Ureter (tissue), 1 donor: ENCODE measurements around the gene ITGA5. TPM values are rescaled to one million over a fixed set of nuclear protein-coding genes. Genes with fewer than 3 reads are reported as not detected.

Source experiments
- DNase-seq: peaks from one replicate; pipeline ENCODE4 v3.0.0-alpha.2; 2020; ENCODE audit warnings: low spot score
- total RNA-seq: library from RNA; stranded (reverse); gene quantifications from one replicate; pipeline ENCODE4 v1.2.4, GENCODE V29; 2023
- donor health status: DM: yes; HTN: yes; CAD: no.

ITGA5 gene
- total RNA-seq, 1 donor from 2014 or later: 117 TPM

- DNase-seq: no peak
These were observed 29.9 kb downstream of the ITGA5 start for GRCh38 chr12:54389134-54389508.

DNA sequence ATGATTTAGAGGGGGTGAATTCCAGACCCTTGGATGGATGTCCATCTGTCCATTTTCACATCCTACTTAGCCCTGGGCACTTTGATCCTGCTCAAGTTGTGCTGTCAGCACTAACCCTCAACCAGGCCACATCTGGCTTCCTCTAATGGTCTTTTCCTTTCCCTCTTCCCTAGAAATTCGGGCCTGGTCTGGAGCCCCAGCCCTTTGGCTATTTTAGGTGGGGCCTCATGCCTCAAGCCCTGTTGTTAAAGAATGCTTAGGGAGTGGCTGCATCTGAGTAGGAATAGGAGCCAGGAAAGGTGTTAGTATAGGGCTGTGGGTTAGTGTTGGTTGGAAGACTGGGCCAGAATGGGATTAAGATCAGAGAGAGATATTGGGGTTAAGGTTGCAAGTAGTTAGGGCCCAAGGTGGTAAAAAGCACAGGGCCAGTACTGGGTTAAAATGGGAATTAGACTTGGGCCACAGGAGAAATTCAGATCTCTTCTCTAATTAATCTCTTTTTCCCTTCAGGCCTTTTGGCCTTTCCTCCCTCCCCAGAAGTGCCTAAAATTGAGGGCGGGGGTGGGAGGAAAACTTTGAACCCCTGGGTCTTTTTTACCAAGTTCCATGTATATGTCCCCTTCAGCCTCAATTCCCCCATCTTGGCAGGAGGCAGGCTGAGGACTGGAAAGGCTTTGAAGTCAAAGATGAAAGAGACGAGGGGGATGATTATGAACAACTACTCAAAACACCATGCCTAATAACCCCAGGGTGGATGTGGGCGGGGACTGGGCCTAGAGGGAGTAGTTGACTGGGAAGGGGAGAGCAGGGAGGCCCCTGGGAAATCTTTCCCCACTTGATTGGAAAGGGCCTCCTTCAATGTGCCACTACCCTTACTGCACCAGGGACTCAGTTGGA, 30.6 kb downstream of the ITGA5 start:
- no peak for DNase-seq

DNA sequence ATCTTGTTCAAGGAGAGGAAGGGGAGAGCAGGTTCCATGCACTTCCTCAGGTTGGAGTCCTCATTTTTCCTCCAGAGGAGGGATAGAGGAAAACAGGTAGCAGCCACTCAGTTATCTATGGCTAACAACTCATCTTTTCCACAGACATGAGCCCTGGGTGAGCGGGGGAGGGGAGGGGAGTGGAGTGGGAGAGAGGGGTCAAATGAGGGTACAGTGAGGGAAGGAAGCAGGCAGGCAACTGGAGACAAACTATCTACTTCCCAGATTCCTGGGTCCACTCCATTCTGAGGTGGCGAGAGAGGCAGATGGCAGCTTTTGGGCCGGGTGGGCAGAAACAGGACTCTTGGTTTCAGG, 32.0 kb downstream of the ITGA5 start:
- DNase-seq: no peak

DNA sequence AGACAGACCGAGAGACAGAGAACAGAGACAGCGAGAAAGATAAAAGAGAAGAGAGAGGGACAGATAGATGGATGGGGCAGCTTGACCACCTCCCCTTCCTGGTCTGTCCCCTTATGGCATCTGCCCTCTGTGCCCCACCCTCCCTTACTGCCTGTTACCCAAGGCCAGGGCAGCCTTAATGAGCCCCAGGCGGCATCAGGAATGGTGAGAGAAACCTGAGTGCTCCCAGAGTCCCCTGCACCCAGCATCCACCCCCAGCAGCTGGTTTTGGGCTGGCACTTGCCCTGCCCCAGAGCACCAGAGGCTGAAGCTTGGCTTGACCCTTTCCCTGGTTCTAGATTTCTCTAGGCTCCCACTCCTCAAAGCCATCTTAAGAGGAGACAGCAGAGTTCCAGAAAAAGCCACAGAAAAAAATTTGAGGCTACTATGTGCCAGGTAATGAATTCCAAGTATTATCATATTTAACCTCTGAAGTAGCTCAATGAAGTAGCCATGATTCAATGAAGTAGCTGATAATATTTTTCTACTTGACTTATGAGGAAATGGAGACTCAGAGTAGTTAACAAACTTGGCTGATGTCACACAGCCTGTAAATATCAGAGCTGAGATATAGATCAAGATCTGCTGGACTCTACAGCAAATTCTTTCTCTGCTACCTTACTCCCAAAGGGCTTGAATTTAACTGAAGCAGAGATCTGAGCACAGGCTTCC, 32.5 kb downstream of the ITGA5 start:
- DNase-seq: no peak

DNA sequence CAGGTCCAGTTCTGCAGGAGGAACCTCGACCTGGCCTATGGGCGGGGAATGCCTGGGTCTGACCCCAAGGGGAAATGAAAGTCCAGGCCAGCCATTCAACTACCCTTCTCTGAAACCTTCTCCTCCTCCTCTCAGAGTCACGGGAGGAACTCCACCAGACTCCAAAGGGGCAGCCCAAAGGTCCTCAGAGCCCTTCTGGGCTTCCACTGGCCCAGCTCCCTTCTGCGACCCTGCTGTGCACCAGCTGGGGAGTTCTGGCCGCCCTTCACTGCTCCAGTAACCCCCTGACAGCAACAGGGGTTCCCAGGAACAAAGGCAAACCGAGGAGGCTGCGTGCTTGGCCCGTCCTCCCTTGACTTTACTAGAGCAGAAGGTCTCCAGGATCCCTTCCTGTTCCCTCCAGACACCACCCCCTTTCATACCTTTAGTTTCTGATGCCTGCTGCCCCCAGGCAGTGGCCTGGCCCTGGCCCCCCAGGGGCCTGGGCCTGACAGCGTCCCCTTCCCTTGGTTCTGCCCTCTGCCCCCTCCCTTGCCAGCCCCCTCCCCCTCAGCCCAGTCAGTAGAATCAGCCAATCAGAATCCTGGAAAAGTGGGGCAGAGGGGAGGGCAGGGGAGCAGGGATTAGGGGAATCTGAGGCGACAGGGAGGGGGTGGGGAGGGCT, 33.7 kb downstream of the ITGA5 start:
- DNase-seq: no peak

- DNase-seq: no peak
These were observed 34.5 kb downstream of the ITGA5 start, which contains the start of gene ZNF385A for GRCh38 chr12:54384591-54385041. Gene ZNF385A, minus strand, starts transcription at chr12:54384733. Its CDS starts 219 bp downstream, at chr12:54384514.

GRCh38 chr12:54383041-54383609, 35.9 kb downstream of the ITGA5 start:
- DNase-seq: no peak

DNA sequence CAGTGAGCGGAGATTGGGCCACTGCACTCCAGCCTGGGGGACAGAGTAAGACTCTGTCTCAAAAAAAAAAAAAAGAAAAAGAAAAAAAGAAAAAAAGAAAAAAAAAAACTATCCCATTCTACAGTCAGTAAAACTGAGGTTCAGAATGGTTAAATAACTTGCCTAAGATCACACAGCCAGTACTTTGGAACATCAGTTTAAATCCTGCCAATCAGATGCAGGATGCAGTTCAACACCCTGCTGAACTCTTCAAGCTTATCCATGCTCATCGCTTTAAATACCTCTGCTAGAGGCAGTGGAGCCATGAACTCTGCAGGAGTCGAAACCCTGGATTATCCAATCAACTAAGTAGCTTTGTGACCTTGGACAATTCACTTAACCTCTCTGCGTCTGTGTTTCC, 37.9 kb downstream of the ITGA5 start:
- DNase-seq: no peak

DNA sequence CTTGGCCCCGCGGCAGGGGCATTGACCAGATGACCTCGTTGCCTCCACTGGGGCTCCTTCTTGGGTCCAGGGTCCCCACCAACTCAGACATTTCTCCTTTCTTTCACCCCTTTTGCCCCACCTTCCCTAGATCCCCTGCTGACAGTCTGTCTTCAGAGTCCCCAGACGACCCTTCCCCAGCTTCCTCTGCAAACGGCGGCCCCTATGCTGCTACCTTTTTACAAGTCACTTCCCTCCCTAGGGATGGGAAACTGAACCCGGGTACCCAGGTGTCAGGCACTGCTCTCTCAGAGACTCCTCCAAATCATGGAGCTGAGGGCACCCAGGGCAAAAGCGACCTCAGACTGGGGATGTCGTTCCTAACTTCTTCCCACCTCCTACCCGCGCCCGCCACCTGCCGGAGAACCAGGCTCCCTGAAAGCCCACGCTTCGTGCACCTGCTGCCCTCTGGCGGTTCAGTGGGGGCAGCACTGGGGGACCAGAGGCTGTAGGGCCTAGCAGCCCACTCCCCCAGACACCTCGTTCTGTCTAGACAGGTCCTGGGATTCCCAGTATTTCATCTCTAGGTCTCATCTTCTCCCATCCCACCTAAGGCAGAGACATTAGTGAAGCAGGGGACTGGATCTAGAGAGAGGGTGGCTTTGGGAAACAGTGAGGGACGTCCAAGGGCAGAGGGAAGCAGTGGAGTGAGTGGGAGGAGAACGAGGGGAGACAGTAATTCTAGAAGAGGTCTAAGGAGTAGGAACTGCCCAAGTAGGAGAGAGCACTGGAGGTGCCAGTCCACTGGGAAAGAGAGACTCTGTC, 39.5 kb downstream of the ITGA5 start:
- peak; percentile 86 for DNase-seq

- DNase-seq: peak; percentile 59
These were observed 40.2 kb downstream of the ITGA5 start for GRCh38 chr12:54378796-54379397.

DNA sequence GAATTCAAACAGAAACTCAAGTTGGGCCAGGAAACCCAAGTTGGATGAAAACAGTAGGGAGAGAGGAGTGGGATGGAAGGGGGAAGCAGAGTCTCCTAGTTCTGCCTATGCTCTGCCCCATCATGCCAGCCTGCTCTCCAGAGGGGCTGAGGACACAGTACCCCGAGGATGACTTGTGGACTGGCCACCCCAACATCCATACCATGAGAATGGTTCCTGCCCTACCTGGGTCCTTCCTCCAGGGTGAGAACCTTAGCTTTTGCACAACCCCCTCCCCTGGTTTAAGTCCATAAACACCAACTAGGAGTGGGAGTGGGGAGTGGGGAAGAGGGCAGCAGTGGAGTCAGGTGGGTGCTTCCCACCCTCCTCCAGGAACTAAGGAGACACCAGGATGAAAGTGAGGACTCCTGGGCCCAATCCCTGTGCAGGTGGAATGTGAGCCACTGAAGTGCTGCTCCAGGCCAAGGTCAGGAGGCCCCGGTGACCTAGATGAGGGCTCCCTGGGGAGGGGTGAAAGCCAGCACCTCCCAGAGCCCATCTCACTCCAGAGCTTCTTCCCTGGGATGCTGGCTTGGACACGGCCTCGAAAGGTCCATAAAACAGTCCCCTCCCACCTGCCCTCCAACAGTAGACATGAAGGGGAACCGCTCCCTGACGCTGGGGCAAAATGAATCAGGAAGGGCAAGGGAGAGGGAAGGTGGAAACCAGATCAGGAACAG, 41.1 kb downstream of the ITGA5 start:
- no peak for DNase-seq

DNA sequence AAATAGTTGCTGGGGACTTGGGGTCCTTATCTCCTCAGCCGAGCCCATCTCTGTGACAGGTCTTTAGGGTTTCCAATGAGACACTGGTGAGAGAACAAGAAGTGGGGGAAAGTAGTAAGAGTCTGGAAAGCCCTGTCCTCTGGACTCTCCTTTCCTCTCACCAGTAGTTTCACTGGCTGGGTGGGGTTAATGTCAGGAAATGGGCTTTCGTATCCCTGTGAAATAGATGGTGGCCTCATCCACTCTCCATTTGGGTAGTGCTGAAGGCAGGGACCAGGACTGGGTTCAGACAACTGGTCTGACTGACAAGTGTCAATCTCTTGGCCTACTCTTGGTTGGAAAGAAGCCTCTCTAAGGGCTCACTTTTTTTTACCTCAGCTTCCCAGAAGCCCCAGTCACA, 42.1 kb downstream of the ITGA5 start:
- no peak for DNase-seq

GRCh38 chr12:54376596-54376995, 42.5 kb downstream of the ITGA5 start:
- DNase-seq: no peak

GRCh38 chr12:54375259-54375579, 43.8 kb downstream of the ITGA5 start:
- DNase-seq: no peak

- DNase-seq: no peak
These were observed 44.4 kb downstream of the ITGA5 start for GRCh38 chr12:54374562-54375258.

DNA sequence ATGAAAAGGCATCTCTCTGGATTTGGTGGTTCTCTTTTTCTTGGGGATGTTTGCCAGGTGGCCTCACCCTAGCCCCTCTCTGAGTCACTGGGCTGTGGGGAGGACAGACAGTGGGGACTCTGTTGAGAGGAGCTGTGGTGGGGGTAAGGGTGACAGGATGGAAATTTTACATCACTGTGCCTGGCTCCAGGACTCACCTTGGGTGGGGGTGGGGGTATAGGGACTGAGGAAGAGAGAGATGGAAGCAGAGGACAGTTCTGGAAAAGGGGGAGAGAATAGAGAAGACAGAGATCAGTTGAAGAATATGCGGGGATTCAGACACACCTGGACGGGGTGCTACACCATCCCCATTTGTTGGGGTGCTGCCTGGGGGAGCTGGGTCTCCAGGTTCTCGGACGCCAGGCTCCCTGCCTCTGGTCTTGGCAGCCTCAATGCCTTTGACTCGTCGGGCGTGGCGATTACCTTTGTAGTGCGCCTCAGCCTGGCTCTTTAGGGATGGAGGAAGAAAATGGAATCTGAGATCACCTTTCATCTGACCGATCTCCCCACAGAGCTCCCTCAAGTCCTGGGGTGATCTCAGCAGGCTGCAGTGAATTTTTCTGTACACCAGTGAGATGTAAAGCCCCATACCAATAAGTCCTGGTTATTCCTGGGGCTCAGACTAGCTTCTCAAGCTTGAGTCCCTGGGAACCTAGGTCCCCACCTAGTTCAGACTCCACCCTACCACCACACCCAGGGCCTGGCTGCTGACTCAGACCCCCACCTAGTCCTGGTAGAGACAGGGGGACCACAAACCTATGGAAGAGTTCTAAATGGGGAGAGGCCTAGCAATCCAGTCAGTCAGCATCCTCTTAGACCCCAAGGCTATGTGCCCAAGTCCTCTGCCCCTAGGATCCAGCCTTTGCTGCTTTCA, 45.2 kb downstream of the ITGA5 start:
- no peak for DNase-seq

DNA sequence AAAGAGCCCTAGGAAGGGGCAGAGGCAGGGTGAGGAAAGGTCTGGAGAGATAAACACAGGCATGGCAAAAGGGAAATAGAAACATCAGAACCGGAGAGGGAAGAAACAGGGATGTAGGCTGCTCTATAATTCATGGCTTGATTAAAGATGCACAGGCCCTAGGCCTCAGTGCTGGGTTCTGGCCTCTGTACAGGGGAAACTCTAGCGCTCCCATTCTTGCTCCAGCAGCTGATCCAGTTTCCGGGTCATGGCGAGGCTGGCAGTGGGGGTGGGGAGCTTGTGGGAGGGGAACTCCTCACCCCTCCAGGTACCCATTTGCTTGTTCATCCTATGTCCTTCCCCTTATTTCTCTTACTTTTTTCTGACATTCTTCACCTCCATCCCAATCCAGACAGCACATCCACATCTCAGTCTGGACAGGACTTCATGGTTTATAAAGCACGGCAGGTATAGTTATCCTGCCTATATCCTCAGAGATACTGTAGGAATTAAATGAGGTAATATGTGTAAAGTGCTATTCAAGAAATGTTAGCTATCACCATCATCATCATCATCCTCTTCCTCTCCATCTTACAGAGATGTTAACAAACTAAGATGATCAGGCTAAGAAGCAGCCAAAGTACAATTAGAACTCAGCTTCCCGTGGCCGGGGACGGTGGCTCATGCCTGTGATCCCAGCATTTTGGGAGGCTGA, 46.8 kb downstream of the ITGA5 start:
- no peak for DNase-seq
